ENCODE measurements around the gene ASPHD2.
A peak's percentile ranks its signal among the peaks of the same experiment; 100 is the strongest.

Gene ASPHD2

GRCh38 chr22:26463688-26464087 lies 34.6 kb downstream of the ASPHD2 start:
- Histone ChIP-seq H3K4me1 (no peaks in the 10 kb centered on the region), H3K4me3 (no peak overlapping the region), H3K27ac (no peak overlapping the region), H3K27me3 (no peaks in the 10 kb centered on the region), H3K9me3 (no peaks in the 10 kb centered on the region), H3K36me3 (peaks cover 69 to 98% (median 83%) of the 10 kb centered on the region in 3 donors)
- DNase-seq, result peak in 1 of 2 donors; percentile 40
- intact Hi-C loops (cut with DNase I; ENCODE audit: low total_unique reads), result no loop called here
- TF ChIP-seq CTCF (IDR thresholded peaks at IDR 0.05), result no peak

- H3K27me3 ChIP-seq, result no peaks in the 10 kb centered on the region
- no peaks in the 10 kb centered on the region for H3K4me1 ChIP-seq
- no peaks in the 10 kb centered on the region for H3K9me3 ChIP-seq
- H3K4me3 ChIP-seq, result no peak overlapping the region
- H3K36me3 ChIP-seq, result peaks cover 74 to 98% (median 81%) of the 10 kb centered on the region in 3 donors
- intact Hi-C loops (cut with DNase I; ENCODE audit: low total_unique reads), result no loop called here
- no peak overlapping the region for H3K27ac ChIP-seq
- no peak for TF ChIP-seq CTCF (IDR thresholded peaks at IDR 0.05)
- DNase-seq, result peak in 1 of 2 donors; percentile 65
Observed at GRCh38 chr22:26464312-26464711, 35.3 kb downstream of the ASPHD2 start.

- H3K4me1 ChIP-seq, result no peaks in the 10 kb centered on the region
- no peak overlapping the region for H3K4me3 ChIP-seq
- TF ChIP-seq CTCF (IDR thresholded peaks at IDR 0.05), result no peak
- no peaks in the 10 kb centered on the region for H3K9me3 ChIP-seq
- H3K27me3 ChIP-seq, result no peaks in the 10 kb centered on the region
- intact Hi-C loops (cut with DNase I; ENCODE audit: low total_unique reads), result no loop called here
- H3K27ac ChIP-seq, result no peak overlapping the region
- DNase-seq, result peak in 1 of 2 donors; percentile 3
- H3K36me3 ChIP-seq, result peaks cover 87 to 98% (median 89%) of the 10 kb centered on the region in 3 donors
Observed at GRCh38 chr22:26466196-26466595, 37.1 kb downstream of the ASPHD2 start.

GRCh38 chr22:26470807-26471206 lies 41.7 kb downstream of the ASPHD2 start:
- Histone ChIP-seq H3K4me3 (no peak overlapping the region), H3K27me3 (no peaks in the 10 kb centered on the region), H3K9me3 (no peaks in the 10 kb centered on the region), H3K4me1 (no peaks in the 10 kb centered on the region), H3K27ac (no peak overlapping the region), H3K36me3 (peaks cover 81 to 97% (median 81%) of the 10 kb centered on the region in 3 donors)
- no peak for TF ChIP-seq CTCF (IDR thresholded peaks at IDR 0.05)
- intact Hi-C loops (cut with DNase I; ENCODE audit: low total_unique reads), result no loop called here
- no peak for DNase-seq

GRCh38 chr22:26471522-26471921 lies 42.5 kb downstream of the ASPHD2 start:
- Histone ChIP-seq H3K9me3 (no peaks in the 10 kb centered on the region), H3K27me3 (no peaks in the 10 kb centered on the region), H3K4me3 (no peak overlapping the region), H3K4me1 (no peaks in the 10 kb centered on the region), H3K27ac (no peak overlapping the region), H3K36me3 (peaks cover 81 to 97% (median 81%) of the 10 kb centered on the region in 3 donors)
- intact Hi-C loops (cut with DNase I; ENCODE audit: low total_unique reads), result no loop called here
- TF ChIP-seq CTCF (IDR thresholded peaks at IDR 0.05), result no peak
- peak in 1 of 2 donors; percentile 15 for DNase-seq

GRCh38 chr22:26474682-26475081 lies 45.6 kb downstream of the ASPHD2 start:
- H3K4me3 ChIP-seq, result no peak overlapping the region
- DNase-seq, result no peak
- peaks cover 65 to 79% (median 66%) of the 10 kb centered on the region in 3 donors for H3K36me3 ChIP-seq
- H3K4me1 ChIP-seq, result peaks cover 0 to 5% (median 2%) of the 10 kb centered on the region in 4 donors
- intact Hi-C loops (cut with DNase I; ENCODE audit: low total_unique reads), result no loop called here
- no peaks in the 10 kb centered on the region for H3K9me3 ChIP-seq
- H3K27me3 ChIP-seq, result no peaks in the 10 kb centered on the region
- no peak for TF ChIP-seq CTCF (IDR thresholded peaks at IDR 0.05)
- H3K27ac ChIP-seq, result no peak overlapping the region
